Trophoblast cell (in vitro differentiated cells and primary cell): ENCODE measurements around the gene FBXO11.
A peak's percentile ranks its signal among the peaks of the same experiment; 100 is the strongest.

Experiments used
- DNase-seq, 2 donors: peaks; one replicate each; pipeline ENCODE4 v3.0.0-alpha.2; 2016
- H2AFZ ChIP-seq: 2 replicates; pipeline ENCODE4 v1.6.1; 2013; ENCODE audit warnings: low read length, moderate library complexity, mild to moderate bottlenecking; ENCODE audit not compliant: insufficient read depth, poor library complexity
- H2AK5ac ChIP-seq: 2 replicates; pipeline ENCODE4 v1.6.1; 2013; ENCODE audit warnings: mild to moderate bottlenecking, low read length
- H2BK120ac ChIP-seq: 2 replicates; pipeline ENCODE4 v1.6.1; 2013; ENCODE audit warnings: low read length, mild to moderate bottlenecking, moderate library complexity; ENCODE audit not compliant: insufficient read depth, poor library complexity
- H2BK12ac ChIP-seq: 2 replicates; pipeline ENCODE4 v1.6.1; 2013; ENCODE audit warnings: mild to moderate bottlenecking, low read length, moderate library complexity
- H2BK5ac ChIP-seq: 2 replicates; pipeline ENCODE4 v1.6.1; 2013; ENCODE audit warnings: low read length, low read depth, moderate library complexity, mild to moderate bottlenecking; ENCODE audit not compliant: poor library complexity
- H3K14ac ChIP-seq: 2 replicates; pipeline ENCODE4 v1.6.1; 2013; ENCODE audit warnings: mild to moderate bottlenecking, low read length
- H3K18ac ChIP-seq: 2 replicates; pipeline ENCODE4 v1.6.1; 2013; ENCODE audit warnings: mild to moderate bottlenecking, low read length
- H3K23ac ChIP-seq: 2 replicates; pipeline ENCODE4 v1.6.1; 2013; ENCODE audit warnings: low read length
- H3K27ac ChIP-seq: 2 replicates; pipeline ENCODE4 v1.5.1; 2013; ENCODE audit warnings: low read depth, mild to moderate bottlenecking, inconsistent platforms, low read length, moderate library complexity
- H3K27me3 ChIP-seq: 2 replicates; pipeline ENCODE4 v1.6.1; 2013; ENCODE audit warnings: inconsistent platforms, mild to moderate bottlenecking, low read length, moderate library complexity; ENCODE audit not compliant: insufficient read depth
- H3K36me3 ChIP-seq, 2 experiments: 1 replicate in 1 of 2; 2 replicates in 1 of 2; pipeline ENCODE4 v1.6.1; 2013; ENCODE audit warnings: low read length in 2 of 2, mild to moderate bottlenecking in 2 of 2, moderate library complexity in 1 of 2; ENCODE audit not compliant: insufficient read depth in 2 of 2, control insufficient read depth in 1 of 2
- H3K4ac ChIP-seq: 2 replicates; pipeline ENCODE4 v1.6.1; 2013; ENCODE audit warnings: low read depth, mild to moderate bottlenecking, low read length, moderate library complexity
- H3K4me1 ChIP-seq, 2 experiments: 1 replicate in 1 of 2; 2 replicates in 1 of 2; pipeline ENCODE4 v1.6.1; 2013; ENCODE audit warnings: low read length in 2 of 2, mild to moderate bottlenecking in 2 of 2, moderate library complexity in 1 of 2; ENCODE audit not compliant: insufficient read depth in 2 of 2, control insufficient read depth in 1 of 2
- H3K4me2 ChIP-seq: 2 replicates; pipeline ENCODE4 v1.6.1; 2013; ENCODE audit warnings: inconsistent platforms, mild to moderate bottlenecking, low read length, moderate library complexity
- H3K4me3 ChIP-seq: 2 replicates; pipeline ENCODE4 v1.5.1; 2013; ENCODE audit warnings: mild to moderate bottlenecking, low read depth, low read length, inconsistent platforms
- H3K79me1 ChIP-seq: one replicate; pipeline ENCODE4 v1.6.1; 2013; ENCODE audit warnings: low read length
- H3K79me2 ChIP-seq: 2 replicates; pipeline ENCODE4 v1.6.1; 2013; ENCODE audit warnings: low read length, mild to moderate bottlenecking; ENCODE audit not compliant: control insufficient read depth, insufficient read depth, poor library complexity
- H3K9ac ChIP-seq: 2 replicates; pipeline ENCODE4 v1.6.1; 2013; ENCODE audit warnings: mild to moderate bottlenecking, low read length
- H3K9me3 ChIP-seq: 2 replicates; pipeline ENCODE4 v1.6.1; 2013; ENCODE audit warnings: low read depth, mild to moderate bottlenecking, control low read depth, inconsistent platforms, low read length; ENCODE audit not compliant: insufficient read depth
- H4K12ac ChIP-seq: 2 replicates; pipeline ENCODE4 v1.6.1; 2013; ENCODE audit warnings: low read depth, mild to moderate bottlenecking, low read length, moderate library complexity
- H4K8ac ChIP-seq: 2 replicates; pipeline ENCODE4 v1.6.1; 2013; ENCODE audit warnings: low read depth, mild to moderate bottlenecking, low read length, moderate library complexity
- H4K91ac ChIP-seq: one replicate; pipeline ENCODE4 v1.6.1; 2013; ENCODE audit warnings: low read depth, mild to moderate bottlenecking, low read length, moderate library complexity
- WGBS: extraction: QIAGEN DNeasy Blood & Tissue Kit; methylation state at CpG from one replicate; pipeline ENCODE4 v1.1.7; 2013; ENCODE audit warnings: missing lambda C conversion rate; ENCODE audit not compliant: insufficient read length, insufficient coverage; ENCODE audit errors: extremely low coverage; 5-methylcytosine and 5-hydroxymethylcytosine counted together

Gene FBXO11

GRCh38 chr2:47870641-47871540 is 35.4 kb downstream of the FBXO11 start:
- Histone ChIP-seq H3K79me2 (peaks cover 8% of the 10 kb centered on the region), H4K12ac (no peak overlapping the region)

GRCh38 chr2:47869859-47870595 is 36.3 kb downstream of the FBXO11 start:
- no peak overlapping the region for H3K14ac ChIP-seq
- no peak overlapping the region for H4K8ac ChIP-seq
- no peaks in the 10 kb centered on the region for H3K79me1 ChIP-seq
- no peak for DNase-seq
- H4K91ac ChIP-seq, result no peak overlapping the region
- no CpG with 5 or more reads among the region's 2 CpGs for WGBS
- H3K9me3 ChIP-seq, result no peaks in the 10 kb centered on the region
- H3K18ac ChIP-seq, result no peak overlapping the region
- peaks cover 10% of the 10 kb centered on the region for H3K79me2 ChIP-seq
- no peak overlapping the region for H3K4ac ChIP-seq
- no peak overlapping the region for H3K4me3 ChIP-seq
- H3K4me2 ChIP-seq, result no peak overlapping the region
- H2BK12ac ChIP-seq, result no peak overlapping the region
- no peak overlapping the region for H3K9ac ChIP-seq
- no peak overlapping the region for H3K23ac ChIP-seq
- H3K27ac ChIP-seq, result no peak overlapping the region
- no peak overlapping the region for H2AK5ac ChIP-seq
- H3K4me1 ChIP-seq, result no peaks in the 10 kb centered on the region
- no peak overlapping the region for H2BK5ac ChIP-seq
- peaks cover 6% of the 10 kb centered on the region in 2 experiments for H3K36me3 ChIP-seq
- H2BK120ac ChIP-seq, result no peak overlapping the region
- H2AFZ ChIP-seq, result no peak overlapping the region
- H4K12ac ChIP-seq, result no peak overlapping the region
- no peaks in the 10 kb centered on the region for H3K27me3 ChIP-seq

More at GRCh38 chr2:47870641-47871540, 35.4 kb downstream of the FBXO11 start:
- no peak overlapping the region for H3K4ac ChIP-seq
- no peaks in the 10 kb centered on the region for H3K79me1 ChIP-seq
- no peak for DNase-seq
- no peak overlapping the region for H2AK5ac ChIP-seq
- no peaks in the 10 kb centered on the region for H3K4me1 ChIP-seq
- H3K27ac ChIP-seq, result no peak overlapping the region
- H3K18ac ChIP-seq, result no peak overlapping the region
- H2BK12ac ChIP-seq, result no peak overlapping the region
- no peak overlapping the region for H3K4me3 ChIP-seq
- H3K14ac ChIP-seq, result no peak overlapping the region
- no peak overlapping the region for H3K23ac ChIP-seq
- H3K9ac ChIP-seq, result no peak overlapping the region
- peaks cover 6% of the 10 kb centered on the region in 2 experiments for H3K36me3 ChIP-seq
- no peak overlapping the region for H2BK5ac ChIP-seq
- H2BK120ac ChIP-seq, result no peak overlapping the region
- no peak overlapping the region for H3K4me2 ChIP-seq
- H3K9me3 ChIP-seq, result no peaks in the 10 kb centered on the region
- H2AFZ ChIP-seq, result no peak overlapping the region
- H3K27me3 ChIP-seq, result no peaks in the 10 kb centered on the region
- no peak overlapping the region for H4K8ac ChIP-seq
- WGBS, result no CpG with 5 or more reads among the region's 7 CpGs
- H4K91ac ChIP-seq, result no peak overlapping the region

- Histone ChIP-seq H3K4me3 (no peak overlapping the region), H3K4ac (peak overlapping the region; percentile 53), H3K79me1 (no peaks in the 10 kb centered on the region), H2BK120ac (no peak overlapping the region), H3K4me2 (no peak overlapping the region), H2AFZ (no peak overlapping the region), H3K9ac (no peak overlapping the region), H2BK5ac (no peak overlapping the region), H4K91ac (no peak overlapping the region), H4K12ac (no peak overlapping the region), H2BK12ac (no peak overlapping the region), H3K79me2 (peaks cover 10% of the 10 kb centered on the region), H4K8ac (no peak overlapping the region), H3K9me3 (no peaks in the 10 kb centered on the region), H3K4me1 (no peaks in the 10 kb centered on the region), H3K14ac (no peak overlapping the region), H3K23ac (no peak overlapping the region), H3K27me3 (no peaks in the 10 kb centered on the region), H3K27ac (no peak overlapping the region), H3K18ac (no peak overlapping the region), H2AK5ac (no peak overlapping the region), H3K36me3 (peaks cover 5 to 6% of the 10 kb centered on the region in 2 experiments)
- DNase-seq, result no peak
- WGBS, result no CpG with 5 or more reads among the region's 7 CpGs
Measured at GRCh38 chr2:47868611-47869352, 37.5 kb downstream of the FBXO11 start.

GRCh38 chr2:47867205-47867604 is 39.1 kb downstream of the FBXO11 start:
- Histone ChIP-seq H3K4me2 (no peak overlapping the region), H3K79me2 (peaks cover 7% of the 10 kb centered on the region), H3K18ac (no peak overlapping the region), H3K23ac (no peak overlapping the region), H3K9ac (no peak overlapping the region), H3K4ac (peak overlapping the region; percentile 21), H4K8ac (no peak overlapping the region), H4K12ac (no peak overlapping the region), H4K91ac (no peak overlapping the region), H2BK120ac (no peak overlapping the region), H3K36me3 (peaks cover 1 to 3% of the 10 kb centered on the region in 2 experiments), H3K4me3 (no peak overlapping the region), H3K9me3 (no peaks in the 10 kb centered on the region), H2AFZ (no peak overlapping the region), H2AK5ac (no peak overlapping the region), H2BK12ac (no peak overlapping the region), H3K14ac (no peak overlapping the region), H3K27ac (no peak overlapping the region), H2BK5ac (no peak overlapping the region), H3K27me3 (no peaks in the 10 kb centered on the region), H3K79me1 (no peaks in the 10 kb centered on the region), H3K4me1 (no peaks in the 10 kb centered on the region)
- DNase-seq, result no peak
- WGBS, result no CpG with 5 or more reads among the region's 2 CpGs
